Colonic mucosa (tissue), 4 donors: ENCODE measurements around the gene CNIH3. TPM values are rescaled to one million over a fixed set of nuclear protein-coding genes. Genes with fewer than 3 reads are reported as not detected.

Experiments used
- DNase-seq: peaks from one replicate; pipeline ENCODE4 v3.0.0-alpha.2; 2020
- H3K27ac ChIP-seq: fragments of 200-600 bp; one replicate; pipeline ENCODE4 v1.8.0; 2021
- H3K27me3 ChIP-seq: fragments of 200-600 bp; one replicate; pipeline ENCODE4 v1.8.0; 2021
- H3K36me3 ChIP-seq: fragments of 200-600 bp; one replicate; pipeline ENCODE4 v1.8.0; 2021
- H3K4me1 ChIP-seq: fragments of 200-600 bp; one replicate; pipeline ENCODE4 v1.8.0; 2021; ENCODE audit warnings: mild to moderate bottlenecking
- H3K4me3 ChIP-seq: fragments of 200-600 bp; one replicate; pipeline ENCODE4 v1.8.0; 2021
- H3K9ac ChIP-seq, 2 donors: one replicate each; pipeline ENCODE4 v1.7.0; 2013; ENCODE audit warnings: control low read depth in 2 of 2, low read depth in 2 of 2, low read length in 2 of 2
- H3K9me3 ChIP-seq: fragments of 200-600 bp; one replicate; pipeline ENCODE4 v1.8.0; 2021
- CTCF ChIP-seq: fragments of 200-600 bp; IDR thresholded peaks from one replicate; pipeline ENCODE4 v1.8.0; 2022; ENCODE audit warnings: antibody characterized with exemption, mild to moderate bottlenecking
- intact Hi-C: fragments of 100-400 bp; cut with DNase I; formaldehyde crosslinking; loops from one replicate; pipeline ENCODE4 v1.14.1; 2022
- total RNA-seq, 2 donors: library from RNA; stranded (reverse); fragmentation: NEBNext Ultra II Directional in 1 of 2; extraction: Animal tissue kit (Norgen Biotek cat#: 25700) in 1 of 2; gene quantifications; one replicate each; pipeline ENCODE4 v1.2.1, GENCODE V29; 2021
- donor health status: healthy.
- donor health status: DM: no; HTN: no; CAD: no.
- donor health status: DM: no; HTN: no; CAD: no.

The CNIH3 gene
- total RNA-seq, 2 donors from 2014 or later = 0.69 to 1.4 TPM

GRCh38 chr1:224744521-224744920, 128.4 kb downstream of the CNIH3 start:
- H3K4me1 ChIP-seq = no peaks in the 10 kb centered on the region
- H3K27ac ChIP-seq = no peak overlapping the region
- TF ChIP-seq CTCF = no peak
- no peak overlapping the region for H3K9ac ChIP-seq
- intact Hi-C loops = no loop called here
- no peak overlapping the region for H3K4me3 ChIP-seq
- no peaks in the 10 kb centered on the region for H3K27me3 ChIP-seq
- no peak for DNase-seq
- no peaks in the 10 kb centered on the region for H3K36me3 ChIP-seq
- H3K9me3 ChIP-seq = no peaks in the 10 kb centered on the region

- H3K4me3 ChIP-seq = no peak overlapping the region
- DNase-seq = no peak
- no peaks in the 10 kb centered on the region for H3K9me3 ChIP-seq
- intact Hi-C loops = no loop called here
- H3K9ac ChIP-seq = no peak overlapping the region
- no peak overlapping the region for H3K27ac ChIP-seq
- H3K27me3 ChIP-seq = no peaks in the 10 kb centered on the region
- H3K4me1 ChIP-seq = no peaks in the 10 kb centered on the region
- no peaks in the 10 kb centered on the region for H3K36me3 ChIP-seq
- no peak for TF ChIP-seq CTCF
Observed at GRCh38 chr1:224745394-224745793, 129.3 kb downstream of the CNIH3 start.

- intact Hi-C loops = no loop called here
- no peak overlapping the region for H3K9ac ChIP-seq
- no peak for TF ChIP-seq CTCF
Observed at GRCh38 chr1:224745924-224746323, 129.8 kb downstream of the CNIH3 start.

GRCh38 chr1:224747578-224747977, 131.5 kb downstream of the CNIH3 start:
- no peak for DNase-seq
- no peak overlapping the region for H3K9ac ChIP-seq
- H3K9me3 ChIP-seq = no peaks in the 10 kb centered on the region
- no peak overlapping the region for H3K27ac ChIP-seq
- no peaks in the 10 kb centered on the region for H3K4me1 ChIP-seq
- TF ChIP-seq CTCF = no peak
- intact Hi-C loops = no loop called here
- H3K27me3 ChIP-seq = no peaks in the 10 kb centered on the region
- no peaks in the 10 kb centered on the region for H3K36me3 ChIP-seq
- H3K4me3 ChIP-seq = no peak overlapping the region

More at GRCh38 chr1:224745924-224746323, 129.8 kb downstream of the CNIH3 start:
- Histone ChIP-seq H3K9me3 (no peaks in the 10 kb centered on the region), H3K4me3 (no peak overlapping the region), H3K4me1 (no peaks in the 10 kb centered on the region), H3K36me3 (no peaks in the 10 kb centered on the region), H3K27ac (no peak overlapping the region), H3K27me3 (no peaks in the 10 kb centered on the region)
- DNase-seq = no peak

GRCh38 chr1:224749916-224750315, 133.8 kb downstream of the CNIH3 start:
- intact Hi-C loops = no loop called here
- TF ChIP-seq CTCF = no peak

More at GRCh38 chr1:224749916-224750315, 133.8 kb downstream of the CNIH3 start:
- H3K27ac ChIP-seq = no peak overlapping the region
- no peaks in the 10 kb centered on the region for H3K36me3 ChIP-seq
- H3K4me1 ChIP-seq = no peaks in the 10 kb centered on the region
- H3K4me3 ChIP-seq = no peak overlapping the region
- H3K9me3 ChIP-seq = no peaks in the 10 kb centered on the region
- no peak overlapping the region for H3K9ac ChIP-seq
- no peak for DNase-seq
- H3K27me3 ChIP-seq = no peaks in the 10 kb centered on the region
